ENCODE measurements around the gene ARPP19.

DNA sequence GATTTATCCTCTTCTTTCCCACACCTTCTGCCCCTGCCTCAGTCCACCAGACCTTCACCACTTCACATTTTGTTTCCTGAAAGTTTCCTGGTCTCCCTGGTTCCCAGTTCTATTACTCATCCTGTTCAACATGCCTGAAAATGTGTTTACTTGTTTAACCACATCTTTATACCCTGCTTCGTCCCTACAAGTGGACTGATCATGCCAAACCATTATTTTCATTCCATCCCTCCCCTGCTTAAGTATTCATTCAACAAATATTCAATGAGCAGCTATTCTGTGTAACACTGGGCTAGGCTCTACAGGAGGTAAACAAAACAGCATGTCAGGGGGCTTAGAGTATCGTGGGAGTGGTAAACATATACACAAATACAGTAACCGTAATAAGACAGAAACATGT, 45.6 kb downstream of the ARPP19 start:
- no peak for TF ChIP-seq MAZ (IDR thresholded peaks at IDR 0.05; ENCODE audit: borderline replicate concordance, low read depth, low read length)
- TF ChIP-seq, protein P1, sequence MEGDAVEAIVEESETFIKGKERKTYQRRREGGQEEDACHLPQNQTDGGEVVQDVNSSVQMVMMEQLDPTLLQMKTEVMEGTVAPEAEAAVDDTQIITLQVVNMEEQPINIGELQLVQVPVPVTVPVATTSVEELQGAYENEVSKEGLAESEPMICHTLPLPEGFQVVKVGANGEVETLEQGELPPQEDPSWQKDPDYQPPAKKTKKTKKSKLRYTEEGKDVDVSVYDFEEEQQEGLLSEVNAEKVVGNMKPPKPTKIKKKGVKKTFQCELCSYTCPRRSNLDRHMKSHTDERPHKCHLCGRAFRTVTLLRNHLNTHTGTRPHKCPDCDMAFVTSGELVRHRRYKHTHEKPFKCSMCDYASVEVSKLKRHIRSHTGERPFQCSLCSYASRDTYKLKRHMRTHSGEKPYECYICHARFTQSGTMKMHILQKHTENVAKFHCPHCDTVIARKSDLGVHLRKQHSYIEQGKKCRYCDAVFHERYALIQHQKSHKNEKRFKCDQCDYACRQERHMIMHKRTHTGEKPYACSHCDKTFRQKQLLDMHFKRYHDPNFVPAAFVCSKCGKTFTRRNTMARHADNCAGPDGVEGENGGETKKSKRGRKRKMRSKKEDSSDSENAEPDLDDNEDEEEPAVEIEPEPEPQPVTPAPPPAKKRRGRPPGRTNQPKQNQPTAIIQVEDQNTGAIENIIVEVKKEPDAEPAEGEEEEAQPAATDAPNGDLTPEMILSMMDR (conservative IDR thresholded peaks at IDR 0.05; ENCODE audit: low read depth, low read length): no peak
- no peak for TF ChIP-seq MXI1 (IDR thresholded peaks at IDR 0.05; ENCODE audit: borderline replicate concordance, low read depth, low read length)
- TF ChIP-seq CEBPB (IDR thresholded peaks at IDR 0.05; ENCODE audit: low read depth, low read length): peak; percentile 0; the same call in 1 of the 2 replicates
- peak; percentile 79 for TF ChIP-seq RCOR1 (IDR thresholded peaks at IDR 0.05; ENCODE audit: insufficient replicate concordance, low read length)
- TF ChIP-seq FOS (IDR thresholded peaks at IDR 0.05; ENCODE audit: low read depth, low read length): peak; percentile 69
- TF ChIP-seq, protein P2, sequence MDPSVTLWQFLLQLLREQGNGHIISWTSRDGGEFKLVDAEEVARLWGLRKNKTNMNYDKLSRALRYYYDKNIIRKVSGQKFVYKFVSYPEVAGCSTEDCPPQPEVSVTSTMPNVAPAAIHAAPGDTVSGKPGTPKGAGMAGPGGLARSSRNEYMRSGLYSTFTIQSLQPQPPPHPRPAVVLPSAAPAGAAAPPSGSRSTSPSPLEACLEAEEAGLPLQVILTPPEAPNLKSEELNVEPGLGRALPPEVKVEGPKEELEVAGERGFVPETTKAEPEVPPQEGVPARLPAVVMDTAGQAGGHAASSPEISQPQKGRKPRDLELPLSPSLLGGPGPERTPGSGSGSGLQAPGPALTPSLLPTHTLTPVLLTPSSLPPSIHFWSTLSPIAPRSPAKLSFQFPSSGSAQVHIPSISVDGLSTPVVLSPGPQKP (IDR thresholded peaks at IDR 0.05; ENCODE audit: borderline replicate concordance, low read depth, low read length): no peak
- no peak for TF ChIP-seq POLR2A (IDR thresholded peaks at IDR 0.05; ENCODE audit: low read depth, low read length)

Data from IMR-90 (cell line).